NB4 (cell line): ENCODE results near the gene ANAPC10.

ENCODE experiments used
- DNase-seq: peaks from one replicate; pipeline ENCODE4 v3.0.0; 2010; ENCODE audit warnings: low read depth
- H3K4me3 ChIP-seq: one replicate; pipeline ENCODE4 v1.5.1; 2011; ENCODE audit warnings: mild to moderate bottlenecking, low read depth, low read length, moderate library complexity
- MYC ChIP-seq: IDR thresholded peaks from 2 replicates; pipeline ENCODE4 v1.6.1; 2011; ENCODE audit warnings: low read depth, low read length
- POLR2A ChIP-seq: IDR thresholded peaks from 2 replicates; pipeline ENCODE4 v1.6.1; 2011; ENCODE audit warnings: mild to moderate bottlenecking; ENCODE audit not compliant: insufficient read length; ENCODE audit errors: extremely low read depth
- TF ChIP-seq, protein P1 (sequence below): IDR thresholded peaks from one replicate; pipeline ENCODE4 v1.5.1; 2012; ENCODE audit warnings: low read depth, low read length
- TF ChIP-seq, protein P2 (sequence below): IDR thresholded peaks from 2 replicates; pipeline ENCODE4 v1.6.1; 2011; ENCODE audit warnings: low read depth, low read length

ANAPC10 gene

DNA sequence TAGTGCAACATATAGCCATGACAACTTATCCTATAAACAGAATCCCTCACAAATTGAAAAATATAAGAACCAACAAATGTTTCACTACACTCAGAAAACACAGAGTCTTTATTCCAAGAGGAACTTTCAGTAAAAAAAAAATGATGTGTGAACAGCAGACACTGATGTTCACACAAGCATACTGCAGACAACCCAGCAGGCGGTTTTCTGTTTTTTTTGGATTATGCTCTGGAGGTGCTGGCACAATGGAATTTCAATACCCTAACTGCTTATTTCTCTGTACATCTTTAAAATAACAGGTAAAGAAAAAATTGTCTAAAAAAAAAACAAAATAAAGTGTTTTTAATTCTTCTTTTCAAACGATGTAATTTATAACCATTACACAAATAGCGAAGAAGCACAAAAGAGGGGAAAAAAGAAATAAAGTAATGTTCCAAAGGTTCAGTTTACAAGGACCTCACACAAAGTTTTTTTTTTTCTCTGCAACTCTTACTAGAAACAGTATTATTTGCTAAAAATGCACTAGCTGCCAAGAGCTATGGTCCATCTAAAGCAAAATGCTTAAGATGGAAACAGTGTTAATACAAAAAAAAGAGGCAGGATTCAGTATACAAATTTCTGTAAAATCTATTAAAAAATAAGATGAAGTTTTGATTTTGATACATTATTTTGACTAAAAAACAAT, 55.3 kb downstream of the ANAPC10 start:
- no peak for DNase-seq
- H3K4me3 ChIP-seq = no peak overlapping the region
- TF ChIP-seq, protein P1, sequence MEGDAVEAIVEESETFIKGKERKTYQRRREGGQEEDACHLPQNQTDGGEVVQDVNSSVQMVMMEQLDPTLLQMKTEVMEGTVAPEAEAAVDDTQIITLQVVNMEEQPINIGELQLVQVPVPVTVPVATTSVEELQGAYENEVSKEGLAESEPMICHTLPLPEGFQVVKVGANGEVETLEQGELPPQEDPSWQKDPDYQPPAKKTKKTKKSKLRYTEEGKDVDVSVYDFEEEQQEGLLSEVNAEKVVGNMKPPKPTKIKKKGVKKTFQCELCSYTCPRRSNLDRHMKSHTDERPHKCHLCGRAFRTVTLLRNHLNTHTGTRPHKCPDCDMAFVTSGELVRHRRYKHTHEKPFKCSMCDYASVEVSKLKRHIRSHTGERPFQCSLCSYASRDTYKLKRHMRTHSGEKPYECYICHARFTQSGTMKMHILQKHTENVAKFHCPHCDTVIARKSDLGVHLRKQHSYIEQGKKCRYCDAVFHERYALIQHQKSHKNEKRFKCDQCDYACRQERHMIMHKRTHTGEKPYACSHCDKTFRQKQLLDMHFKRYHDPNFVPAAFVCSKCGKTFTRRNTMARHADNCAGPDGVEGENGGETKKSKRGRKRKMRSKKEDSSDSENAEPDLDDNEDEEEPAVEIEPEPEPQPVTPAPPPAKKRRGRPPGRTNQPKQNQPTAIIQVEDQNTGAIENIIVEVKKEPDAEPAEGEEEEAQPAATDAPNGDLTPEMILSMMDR = no peak
- TF ChIP-seq, protein P2, sequence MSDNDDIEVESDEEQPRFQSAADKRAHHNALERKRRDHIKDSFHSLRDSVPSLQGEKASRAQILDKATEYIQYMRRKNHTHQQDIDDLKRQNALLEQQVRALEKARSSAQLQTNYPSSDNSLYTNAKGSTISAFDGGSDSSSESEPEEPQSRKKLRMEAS = no peak
- no peak for TF ChIP-seq MYC
- no peak for TF ChIP-seq POLR2A

DNA sequence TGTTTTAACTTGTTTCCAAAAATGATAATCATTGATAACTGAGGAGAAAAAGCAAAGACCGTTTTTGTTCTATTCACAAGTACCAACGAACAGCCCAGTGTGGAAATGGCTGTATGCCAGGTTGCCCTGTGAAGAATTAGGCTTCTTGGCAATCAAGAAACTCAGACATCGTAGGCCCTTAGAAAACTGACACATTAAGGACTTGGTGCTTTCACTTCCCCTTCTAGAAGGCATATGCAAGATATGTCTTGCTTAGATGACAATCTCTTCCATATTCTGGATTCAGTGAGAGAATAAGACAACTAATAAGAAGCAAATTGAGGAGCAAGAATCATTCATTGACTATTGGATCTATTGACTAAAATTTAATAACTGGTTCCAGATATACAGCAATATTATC, 56.6 kb downstream of the ANAPC10 start:
- H3K4me3 ChIP-seq = no peak overlapping the region
- TF ChIP-seq, protein P2 = no peak
- no peak for TF ChIP-seq POLR2A
- TF ChIP-seq, protein P1 = no peak
- no peak for TF ChIP-seq MYC
- DNase-seq = peak; percentile 54

DNA sequence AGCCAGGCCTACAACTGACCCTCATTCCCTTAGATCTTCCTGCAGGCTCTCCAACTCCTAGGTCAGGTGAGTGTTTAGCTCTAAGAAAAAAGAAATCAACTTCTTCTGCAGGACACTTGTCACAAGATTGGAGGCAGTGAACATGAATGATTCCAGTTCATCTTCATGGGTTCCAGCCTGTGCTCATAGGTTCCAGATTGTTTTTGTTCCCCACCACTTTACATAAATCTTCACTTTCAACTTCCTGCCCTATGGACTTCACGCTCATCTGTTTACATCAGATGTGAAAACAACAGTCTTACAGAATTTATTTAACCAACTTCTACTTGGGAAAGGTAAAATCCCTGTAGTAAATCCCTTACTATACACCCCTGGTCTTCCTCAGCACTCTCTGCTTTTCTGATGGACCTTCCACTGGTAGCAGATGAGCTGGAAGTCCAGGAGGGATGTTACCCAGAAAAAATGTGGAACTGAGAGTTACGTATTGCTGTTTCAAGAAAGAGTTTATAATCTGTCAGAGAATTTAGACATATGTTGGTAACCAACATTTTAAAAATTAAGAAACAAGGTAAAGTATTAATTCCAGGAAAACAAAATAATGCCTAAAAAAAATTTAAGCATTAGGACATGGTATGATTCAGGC, 62.4 kb downstream of the ANAPC10 start:
- TF ChIP-seq MYC = no peak
- TF ChIP-seq, protein P1 = no peak
- TF ChIP-seq, protein P2 = no peak
- no peak for DNase-seq
- no peak overlapping the region for H3K4me3 ChIP-seq

DNA sequence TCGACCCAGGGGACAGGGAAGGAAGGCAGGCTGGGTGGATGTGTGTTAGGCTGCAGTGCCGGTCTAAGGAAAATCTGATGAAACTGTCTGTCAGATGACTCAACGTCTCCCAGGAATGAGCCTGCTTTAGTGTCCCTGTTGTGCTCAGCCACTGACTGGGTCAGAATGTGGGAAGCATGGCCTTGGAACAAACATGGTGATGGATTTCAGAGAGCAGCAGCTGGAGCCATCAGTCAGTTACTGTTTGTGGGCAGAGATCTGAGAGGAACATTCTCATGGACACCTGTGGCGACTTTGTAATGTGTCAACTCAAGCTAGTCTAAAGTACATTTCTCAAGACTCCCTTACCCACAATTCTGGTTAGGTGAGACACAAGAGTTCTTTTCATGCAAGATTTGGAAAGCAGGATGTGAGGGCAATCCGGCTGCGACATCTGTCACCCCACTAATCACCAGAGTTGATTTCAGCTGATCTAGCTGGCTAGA, 63.2 kb downstream of the ANAPC10 start:
- no peak for DNase-seq
- H3K4me3 ChIP-seq = no peak overlapping the region
- TF ChIP-seq, protein P1 = no peak
- TF ChIP-seq POLR2A (no peak), MYC (no peak)
- TF ChIP-seq, protein P2 = no peak

DNA sequence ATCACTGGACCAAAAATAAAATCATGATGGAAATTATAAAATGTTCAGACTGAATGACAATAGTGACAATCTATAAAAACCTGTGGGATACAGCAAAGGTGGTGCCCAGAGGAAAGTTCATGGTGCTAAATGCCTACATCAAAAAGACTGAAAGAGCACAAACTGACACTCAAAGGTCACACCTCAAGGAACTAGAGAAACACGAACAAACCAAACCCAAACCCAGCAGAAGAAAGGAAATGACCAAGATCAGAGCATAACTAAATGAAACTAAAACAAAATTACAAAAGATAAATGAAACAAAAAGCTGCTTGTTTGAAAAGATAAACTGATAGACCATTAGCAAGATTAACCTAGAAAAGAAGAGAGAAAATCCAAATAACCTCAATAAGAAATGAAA, 78.7 kb downstream of the ANAPC10 start:
- H3K4me3 ChIP-seq = no peak overlapping the region
- TF ChIP-seq, protein P1 = no peak
- TF ChIP-seq, protein P2 = no peak
- TF ChIP-seq POLR2A = no peak
- TF ChIP-seq MYC = no peak
- DNase-seq = no peak
